Ramos (cell line): ENCODE results near the gene LPP.

Experiments used
- in situ Hi-C: fragments of 300-500 bp; cut with MboI; formaldehyde crosslinking; loops from one replicate; pipeline ENCODE4 v1.14.3; 2022; ENCODE audit warnings: low sequenced_read_pairs; ENCODE audit not compliant: unreplicated experiment

Gene LPP

GRCh38 chr3:188241072-188241471 lies 87.1 kb downstream of the LPP start:
- in situ Hi-C loops: loop anchor here (5.0 kb wide), 3 partner anchors 149 to 499 kb away; no protein-coding TSS in a partner anchor

- in situ Hi-C loops: loop anchor here (5.0 kb wide), 3 partner anchors 150 to 500 kb away; no protein-coding TSS in a partner anchor
Observed at GRCh38 chr3:188241883-188242282, 87.9 kb downstream of the LPP start.

GRCh38 chr3:188242436-188243123 lies 88.6 kb downstream of the LPP start:
- in situ Hi-C loops: loop anchor here (5.0 kb wide), 3 partner anchors 150 to 500 kb away; no protein-coding TSS in a partner anchor

- in situ Hi-C loops: loop anchor here (5.0 kb wide), 3 partner anchors 151 to 501 kb away; no protein-coding TSS in a partner anchor
Observed at GRCh38 chr3:188243124-188243795, 89.3 kb downstream of the LPP start.

- in situ Hi-C loops: loop anchor here (5.0 kb wide), 3 partner anchors 152 to 502 kb away; no protein-coding TSS in a partner anchor
Observed at GRCh38 chr3:188244395-188244861, 90.5 kb downstream of the LPP start.

- in situ Hi-C loops: no loop called here
Observed at GRCh38 chr3:188246905-188247304, 92.9 kb downstream of the LPP start.

GRCh38 chr3:188248036-188248561 lies 94.1 kb downstream of the LPP start:
- in situ Hi-C loops: no loop called here

GRCh38 chr3:188253123-188253793 lies 99.3 kb downstream of the LPP start:
- in situ Hi-C loops: no loop called here

- in situ Hi-C loops: no loop called here
Observed at GRCh38 chr3:188253800-188254452, 100.0 kb downstream of the LPP start.

- in situ Hi-C loops: loop anchor here (5.0 kb wide), 1 partner anchor 488 kb away; no protein-coding TSS in a partner anchor
Observed at GRCh38 chr3:188254520-188255070, 100.6 kb downstream of the LPP start.

GRCh38 chr3:188255190-188255589 lies 101.2 kb downstream of the LPP start:
- in situ Hi-C loops: loop anchor here (5.0 kb wide), 1 partner anchor 487 kb away; no protein-coding TSS in a partner anchor

GRCh38 chr3:188256758-188257157 lies 102.8 kb downstream of the LPP start:
- in situ Hi-C loops: loop anchor here (5.0 kb wide), 1 partner anchor 486 kb away; no protein-coding TSS in a partner anchor

- in situ Hi-C loops: loop anchor here (5.0 kb wide), 1 partner anchor 485 kb away; no protein-coding TSS in a partner anchor
Observed at GRCh38 chr3:188257384-188258026, 103.5 kb downstream of the LPP start.

- in situ Hi-C loops: loop anchor here (5.0 kb wide), 1 partner anchor 483 kb away; no protein-coding TSS in a partner anchor
Observed at GRCh38 chr3:188259191-188259590, 105.2 kb downstream of the LPP start.

- in situ Hi-C loops: loop anchor here (5.0 kb wide), 1 partner anchor 483 kb away; no protein-coding TSS in a partner anchor
Observed at GRCh38 chr3:188259596-188259995, 105.6 kb downstream of the LPP start.

GRCh38 chr3:188261011-188261410 lies 107.1 kb downstream of the LPP start:
- in situ Hi-C loops: no loop called here

- in situ Hi-C loops: no loop called here
Observed at GRCh38 chr3:188262488-188262887, 108.5 kb downstream of the LPP start.

- in situ Hi-C loops: no loop called here
Observed at GRCh38 chr3:188262913-188263683, 109.1 kb downstream of the LPP start.
